Posterior cingulate gyrus (tissue), 11 donors: Measurements from ENCODE around the gene SPAG16.

Source experiments
- DNase-seq, 10 donors: peaks; one replicate each; pipeline versions ENCODE4 v3.0.0 to v3.0.0-alpha.2; 2020 to 2021; ENCODE audit warnings: mixed read lengths in 3 of 10
- intact Hi-C: fragments of 100-400 bp; cut with DNase I; formaldehyde crosslinking; loops from one replicate; pipeline ENCODE4 v1.15.1; 2023

Gene SPAG16

GRCh38 chr2:213524164-213524563 lies 239.9 kb downstream of the SPAG16 start:
- no peak for DNase-seq
- intact Hi-C loops, result no loop called here

GRCh38 chr2:213537579-213537978 lies 253.3 kb downstream of the SPAG16 start:
- intact Hi-C loops, result no loop called here

GRCh38 chr2:213544940-213545339 lies 260.7 kb downstream of the SPAG16 start:
- DNase-seq, result no peak

More at GRCh38 chr2:213537579-213537978, 253.3 kb downstream of the SPAG16 start:
- DNase-seq, result no peak

GRCh38 chr2:213545481-213545880 lies 261.2 kb downstream of the SPAG16 start:
- DNase-seq, result no peak
- intact Hi-C loops, result no loop called here

More at GRCh38 chr2:213544940-213545339, 260.7 kb downstream of the SPAG16 start:
- intact Hi-C loops, result no loop called here

- no peak for DNase-seq
- intact Hi-C loops, result no loop called here
Observed at GRCh38 chr2:213545964-213546475, 261.8 kb downstream of the SPAG16 start.

GRCh38 chr2:213551526-213551925 lies 267.3 kb downstream of the SPAG16 start:
- intact Hi-C loops, result no loop called here
- DNase-seq, result no peak

GRCh38 chr2:213559053-213559452 lies 274.8 kb downstream of the SPAG16 start:
- intact Hi-C loops, result no loop called here
- DNase-seq, result no peak

- intact Hi-C loops, result no loop called here
- DNase-seq, result no peak
Observed at GRCh38 chr2:213561759-213562158, 277.5 kb downstream of the SPAG16 start.

- no peak for DNase-seq
- intact Hi-C loops, result no loop called here
Observed at GRCh38 chr2:213562539-213563180, 278.4 kb downstream of the SPAG16 start.

- intact Hi-C loops, result no loop called here
- DNase-seq, result no peak
Observed at GRCh38 chr2:213566846-213567245, 282.6 kb downstream of the SPAG16 start.

- DNase-seq, result no peak
- intact Hi-C loops, result no loop called here
Observed at GRCh38 chr2:213609570-213610170, 325.4 kb downstream of the SPAG16 start.

GRCh38 chr2:213627054-213627710 lies 342.9 kb downstream of the SPAG16 start:
- intact Hi-C loops, result no loop called here

GRCh38 chr2:213627835-213628460 lies 343.7 kb downstream of the SPAG16 start:
- intact Hi-C loops, result no loop called here
- no peak for DNase-seq

More at GRCh38 chr2:213627054-213627710, 342.9 kb downstream of the SPAG16 start:
- DNase-seq, result no peak

GRCh38 chr2:213640738-213641425 lies 356.6 kb downstream of the SPAG16 start:
- intact Hi-C loops, result no loop called here
- DNase-seq, result no peak

GRCh38 chr2:213644926-213645325 lies 360.7 kb downstream of the SPAG16 start:
- DNase-seq, result no peak
- intact Hi-C loops, result no loop called here

- DNase-seq, result no peak
- intact Hi-C loops, result no loop called here
Observed at GRCh38 chr2:213649176-213649575, 364.9 kb downstream of the SPAG16 start.

GRCh38 chr2:213664817-213665216 lies 380.6 kb downstream of the SPAG16 start:
- intact Hi-C loops, result no loop called here
- DNase-seq, result no peak

GRCh38 chr2:213669657-213670056 lies 385.4 kb downstream of the SPAG16 start:
- DNase-seq, result no peak
- intact Hi-C loops, result no loop called here

GRCh38 chr2:213678437-213679218 lies 394.4 kb downstream of the SPAG16 start:
- no peak for DNase-seq
- intact Hi-C loops, result no loop called here

- no peak for DNase-seq
- intact Hi-C loops, result no loop called here
Observed at GRCh38 chr2:213679894-213680293, 395.6 kb downstream of the SPAG16 start.
